Progenitor cell of endocrine pancreas (in vitro differentiated cells): ENCODE results near the gene FAXC. TPM values are rescaled to one million over a fixed set of nuclear protein-coding genes. Genes with fewer than 3 reads are reported as not detected.

Source experiments
- DNase-seq: peaks from one replicate; pipeline ENCODE4 v3.0.0; 2021; ENCODE audit warnings: low spot score; ENCODE audit not compliant: unreplicated experiment
- H3K27ac Mint-ChIP-seq: 2 replicates; pipeline ENCODE4 v1.8.0; 2021; ENCODE audit warnings: mild to moderate bottlenecking, moderate library complexity, mixed read lengths
- H3K27me3 Mint-ChIP-seq: 2 replicates; pipeline ENCODE4 v1.8.0; 2021; ENCODE audit warnings: mixed read lengths
- H3K36me3 Mint-ChIP-seq: 2 replicates; pipeline ENCODE4 v1.8.0; 2022; ENCODE audit warnings: mixed read lengths; ENCODE audit not compliant: insufficient read depth
- H3K4me1 Mint-ChIP-seq: 2 replicates; pipeline ENCODE4 v1.8.0; 2021; ENCODE audit warnings: low read depth, mixed read lengths
- H3K4me3 Mint-ChIP-seq: 2 replicates; pipeline ENCODE4 v1.8.0; 2021; ENCODE audit warnings: low read depth, mild to moderate bottlenecking, moderate library complexity, mixed read lengths
- H3K9me3 Mint-ChIP-seq: 2 replicates; pipeline ENCODE4 v1.8.0; 2021; ENCODE audit warnings: low read depth, mixed read lengths
- total RNA-seq: library from RNA; stranded (reverse); gene quantifications from 2 replicates; pipeline ENCODE4 v1.2.1, GENCODE V29; 2021
- TF ChIP-seq, protein P1 (sequence below): fragments of 200-600 bp; sonication (generic); IDR thresholded peaks from one replicate; pipeline ENCODE4 v1.5.0; 2021; ENCODE audit warnings: antibody characterized with exemption, mild to moderate bottlenecking; ENCODE audit not compliant: unreplicated experiment

Gene FAXC
- total RNA-seq, 1 donor from 2014 or later = 20.7 TPM

DNA sequence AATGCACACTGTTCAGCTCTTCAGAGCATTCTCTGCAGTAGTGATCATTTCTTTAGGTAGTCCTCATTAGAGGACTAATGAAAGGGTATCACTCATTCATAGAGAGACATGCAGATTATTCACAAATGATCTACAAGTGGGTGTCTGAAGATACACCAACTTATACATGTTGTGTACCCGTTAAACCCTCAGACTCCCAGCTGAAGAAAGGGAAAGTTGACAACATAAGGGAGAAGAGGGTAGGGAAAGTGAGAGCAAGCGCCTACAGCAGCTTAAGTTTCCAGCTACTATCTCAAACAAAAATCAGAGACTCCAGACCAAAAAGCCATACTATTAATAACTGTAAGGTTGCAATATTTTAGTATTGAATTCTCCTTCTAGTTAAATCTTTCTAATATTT, 37.1 kb downstream of the FAXC start:
- Mint-ChIP-seq H3K36me3 (peaks cover 6% of the 10 kb centered on the region), H3K9me3 (no peaks in the 10 kb centered on the region), H3K4me1 (no peaks in the 10 kb centered on the region), H3K27ac (no peak overlapping the region), H3K4me3 (no peak overlapping the region), H3K27me3 (no peaks in the 10 kb centered on the region)
- TF ChIP-seq, protein P1, sequence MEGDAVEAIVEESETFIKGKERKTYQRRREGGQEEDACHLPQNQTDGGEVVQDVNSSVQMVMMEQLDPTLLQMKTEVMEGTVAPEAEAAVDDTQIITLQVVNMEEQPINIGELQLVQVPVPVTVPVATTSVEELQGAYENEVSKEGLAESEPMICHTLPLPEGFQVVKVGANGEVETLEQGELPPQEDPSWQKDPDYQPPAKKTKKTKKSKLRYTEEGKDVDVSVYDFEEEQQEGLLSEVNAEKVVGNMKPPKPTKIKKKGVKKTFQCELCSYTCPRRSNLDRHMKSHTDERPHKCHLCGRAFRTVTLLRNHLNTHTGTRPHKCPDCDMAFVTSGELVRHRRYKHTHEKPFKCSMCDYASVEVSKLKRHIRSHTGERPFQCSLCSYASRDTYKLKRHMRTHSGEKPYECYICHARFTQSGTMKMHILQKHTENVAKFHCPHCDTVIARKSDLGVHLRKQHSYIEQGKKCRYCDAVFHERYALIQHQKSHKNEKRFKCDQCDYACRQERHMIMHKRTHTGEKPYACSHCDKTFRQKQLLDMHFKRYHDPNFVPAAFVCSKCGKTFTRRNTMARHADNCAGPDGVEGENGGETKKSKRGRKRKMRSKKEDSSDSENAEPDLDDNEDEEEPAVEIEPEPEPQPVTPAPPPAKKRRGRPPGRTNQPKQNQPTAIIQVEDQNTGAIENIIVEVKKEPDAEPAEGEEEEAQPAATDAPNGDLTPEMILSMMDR = no peak
- no peak for DNase-seq

DNA sequence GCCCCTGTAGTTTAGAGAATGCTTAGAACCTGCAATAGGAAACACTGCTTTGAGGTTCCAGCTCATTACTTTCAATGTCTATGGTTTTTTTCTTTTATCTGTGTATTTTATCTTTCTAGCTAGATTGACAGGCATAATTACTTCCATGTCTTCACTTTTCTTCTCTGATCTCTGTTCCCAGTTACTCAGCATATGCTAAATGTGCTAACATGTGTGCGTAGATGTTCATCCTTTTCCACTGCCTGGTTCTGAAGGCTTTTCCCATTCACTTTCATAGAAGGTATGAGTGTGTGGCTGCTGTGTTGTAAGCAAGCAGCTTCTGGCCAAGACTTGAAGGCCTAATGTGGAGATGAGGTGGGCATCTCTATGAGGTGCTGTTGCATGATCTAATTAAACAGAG, 38.9 kb downstream of the FAXC start:
- Mint-ChIP-seq H3K36me3 (peaks cover 8% of the 10 kb centered on the region), H3K9me3 (no peaks in the 10 kb centered on the region), H3K4me1 (no peaks in the 10 kb centered on the region)

DNA sequence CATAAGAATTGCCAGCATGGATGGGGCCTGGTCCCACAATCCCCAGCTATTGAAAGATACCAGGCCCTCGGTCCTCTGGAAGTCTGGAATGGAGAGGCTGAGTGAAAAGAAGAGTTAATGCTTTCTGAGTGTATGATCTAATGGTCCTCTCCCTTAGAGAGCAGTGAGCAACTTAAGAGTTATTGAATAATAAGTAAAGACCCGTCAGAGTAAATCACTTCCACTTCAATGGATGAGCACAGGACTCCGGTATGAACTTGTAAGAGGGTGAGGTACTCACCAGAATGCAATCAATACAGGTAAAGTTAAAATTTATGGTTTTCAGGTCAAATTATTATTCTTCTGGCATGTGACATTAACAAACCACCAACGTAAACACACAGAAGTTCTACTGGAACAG, 39.9 kb downstream of the FAXC start:
- Mint-ChIP-seq H3K4me3 (no peak overlapping the region), H3K4me1 (no peaks in the 10 kb centered on the region), H3K9me3 (no peaks in the 10 kb centered on the region), H3K27ac (no peak overlapping the region), H3K27me3 (no peaks in the 10 kb centered on the region), H3K36me3 (peaks cover 8% of the 10 kb centered on the region)
- DNase-seq = no peak
- TF ChIP-seq, protein P1 = no peak

More for the DNA sequence above, 38.9 kb downstream of the FAXC start:
- Mint-ChIP-seq H3K4me3 (no peak overlapping the region), H3K27ac (no peak overlapping the region), H3K27me3 (no peaks in the 10 kb centered on the region)
- DNase-seq = no peak
- TF ChIP-seq, protein P1 = no peak

DNA sequence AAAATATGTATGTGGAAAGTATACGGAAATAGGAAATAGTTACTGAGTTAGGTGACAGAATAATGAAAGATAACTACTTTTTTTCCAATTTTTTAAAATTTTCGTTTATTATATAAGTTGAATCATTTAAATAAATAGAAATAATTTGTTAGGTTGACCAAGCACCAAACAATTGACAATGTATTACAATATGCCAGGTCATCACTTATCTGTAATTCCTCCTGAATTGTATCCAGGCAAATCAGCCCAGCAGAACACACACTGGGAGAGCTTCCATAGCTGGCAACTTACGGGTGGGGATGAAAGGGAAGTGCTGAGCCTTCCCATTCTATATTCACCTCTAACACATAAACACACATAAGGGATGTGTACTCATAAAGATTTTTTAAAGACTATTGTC, 40.7 kb downstream of the FAXC start:
- no peak overlapping the region for H3K27ac Mint-ChIP-seq
- H3K9me3 Mint-ChIP-seq = no peaks in the 10 kb centered on the region
- no peaks in the 10 kb centered on the region for H3K4me1 Mint-ChIP-seq
- no peak for DNase-seq
- H3K27me3 Mint-ChIP-seq = no peaks in the 10 kb centered on the region
- H3K36me3 Mint-ChIP-seq = peaks cover 8% of the 10 kb centered on the region
- TF ChIP-seq, protein P1 = no peak
- no peak overlapping the region for H3K4me3 Mint-ChIP-seq

DNA sequence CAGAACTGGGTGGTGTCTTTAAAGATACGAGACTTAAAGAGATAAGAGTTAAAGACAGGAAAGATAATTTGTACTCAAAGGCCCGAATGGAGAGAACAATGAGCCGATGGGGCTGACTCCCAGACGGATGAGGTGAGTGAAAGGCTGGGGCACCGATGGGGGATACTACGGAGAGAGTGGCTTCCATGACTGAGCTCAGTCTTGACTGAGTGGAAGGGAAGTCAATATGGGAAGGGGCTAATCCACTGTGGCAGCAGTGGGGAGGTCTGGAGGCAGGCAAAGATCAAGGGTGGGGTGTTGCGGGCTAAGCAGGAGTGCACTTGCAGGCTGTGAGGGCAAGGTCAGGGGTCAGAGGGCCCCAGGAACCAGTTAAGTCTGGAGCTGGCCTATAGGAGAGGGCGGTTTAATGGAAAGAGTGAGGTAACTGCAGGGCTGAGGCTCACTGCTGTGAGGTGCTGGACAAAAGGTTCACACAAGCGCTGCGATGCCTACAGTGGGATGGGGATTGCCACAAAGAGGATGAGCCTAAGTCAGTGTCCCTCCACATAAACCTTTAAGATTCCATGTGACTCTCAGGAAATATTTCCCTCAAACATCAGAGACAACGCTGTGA, 42.1 kb downstream of the FAXC start:
- H3K27ac Mint-ChIP-seq = peak overlapping the region; percentile 38
- H3K4me3 Mint-ChIP-seq = no peak overlapping the region
- TF ChIP-seq, protein P1 = no peak
- peaks cover 8% of the 10 kb centered on the region for H3K36me3 Mint-ChIP-seq
- H3K9me3 Mint-ChIP-seq = no peaks in the 10 kb centered on the region
- no peak for DNase-seq
- H3K4me1 Mint-ChIP-seq = no peaks in the 10 kb centered on the region
- H3K27me3 Mint-ChIP-seq = no peaks in the 10 kb centered on the region
